SKM-1 treated with dmso at 0.1 percent for 144 hours (cell line): ENCODE results near the gene ODF2.
"Not testable (repeated sequence)": the region's sequence is repeated elsewhere in the genome, so short reads cannot be mapped to it uniquely, and the experiment has no call there.

Source experiments
- DNase-seq: peaks from one replicate; lab custom pipeline; 2025; ENCODE audit not compliant: unreplicated experiment; lab: John Stamatoyannopoulos, UW

The ODF2 gene

GRCh38 chr9:128455849-128456612, at the start of gene ODF2:
Gene ODF2 (plus strand): TSS chr9:128456006. CDS start chr9:128456092, 86 bp downstream.
- DNase-seq, result peak; percentile 96

- DNase-seq, result no peak
Observed at GRCh38 chr9:128406848-128407391, 48.9 kb upstream of the ODF2 start.

GRCh38 chr9:128408963-128409431, 46.8 kb upstream of the ODF2 start:
- no peak for DNase-seq

- no peak for DNase-seq
Observed at GRCh38 chr9:128409450-128409849, 46.4 kb upstream of the ODF2 start.

DNA sequence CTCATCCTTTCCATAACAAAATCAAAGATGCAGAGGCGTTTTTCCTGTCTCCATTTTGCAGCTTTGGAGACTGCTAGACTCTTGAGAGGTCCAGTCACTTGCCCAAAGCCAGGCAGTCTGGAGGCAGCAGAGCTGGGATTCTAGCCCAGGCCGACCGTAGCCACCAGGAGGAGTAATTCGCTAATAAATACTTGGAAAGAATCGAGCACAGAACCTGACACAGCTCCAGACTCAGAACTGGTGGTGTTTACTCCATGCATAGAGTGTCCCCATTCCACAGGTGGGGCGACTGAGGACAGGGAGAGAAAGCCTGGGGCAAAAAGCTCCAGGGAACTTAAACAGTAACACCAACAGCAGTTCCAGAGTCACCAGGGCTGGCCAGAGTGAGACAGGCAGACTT, 45.8 kb upstream of the ODF2 start:
- no peak for DNase-seq

DNA sequence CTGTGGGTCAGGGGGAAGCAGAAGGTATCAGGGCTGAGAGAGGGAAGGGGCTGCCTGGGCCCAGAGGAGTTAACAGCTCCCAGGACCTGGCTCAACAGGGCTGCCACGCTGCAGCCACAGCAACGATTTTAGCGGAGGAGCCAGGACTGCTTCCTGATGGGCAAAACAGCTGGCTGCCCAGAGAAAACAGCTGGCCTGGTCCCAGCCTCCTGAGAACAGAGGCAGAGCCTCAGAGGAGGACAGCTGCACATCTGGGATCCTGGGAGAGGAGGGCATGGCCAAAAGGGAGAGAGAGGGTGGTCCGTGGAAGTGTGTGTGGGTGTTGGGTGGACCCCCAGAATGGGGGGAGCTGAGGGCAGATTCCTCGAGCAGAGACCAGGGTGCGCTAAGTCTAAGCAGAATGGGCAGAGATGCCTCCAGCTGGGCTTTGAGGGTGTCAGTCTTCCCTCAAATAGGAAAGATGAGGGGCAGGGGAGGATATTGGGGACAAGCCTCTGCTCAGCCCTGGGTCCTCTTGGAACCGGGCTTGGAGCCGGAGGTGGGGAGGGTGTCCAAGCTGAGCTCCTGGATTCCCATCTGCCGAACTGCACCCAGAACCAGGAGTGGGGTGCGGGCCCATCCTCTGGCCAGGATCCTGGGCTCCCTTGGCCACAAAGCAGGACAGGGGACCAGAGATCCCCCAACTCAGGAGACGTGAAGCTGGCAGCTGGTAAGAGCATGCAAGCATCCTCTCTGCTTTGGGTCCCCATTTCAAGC, 44.3 kb upstream of the ODF2 start:
- DNase-seq, result no peak

DNA sequence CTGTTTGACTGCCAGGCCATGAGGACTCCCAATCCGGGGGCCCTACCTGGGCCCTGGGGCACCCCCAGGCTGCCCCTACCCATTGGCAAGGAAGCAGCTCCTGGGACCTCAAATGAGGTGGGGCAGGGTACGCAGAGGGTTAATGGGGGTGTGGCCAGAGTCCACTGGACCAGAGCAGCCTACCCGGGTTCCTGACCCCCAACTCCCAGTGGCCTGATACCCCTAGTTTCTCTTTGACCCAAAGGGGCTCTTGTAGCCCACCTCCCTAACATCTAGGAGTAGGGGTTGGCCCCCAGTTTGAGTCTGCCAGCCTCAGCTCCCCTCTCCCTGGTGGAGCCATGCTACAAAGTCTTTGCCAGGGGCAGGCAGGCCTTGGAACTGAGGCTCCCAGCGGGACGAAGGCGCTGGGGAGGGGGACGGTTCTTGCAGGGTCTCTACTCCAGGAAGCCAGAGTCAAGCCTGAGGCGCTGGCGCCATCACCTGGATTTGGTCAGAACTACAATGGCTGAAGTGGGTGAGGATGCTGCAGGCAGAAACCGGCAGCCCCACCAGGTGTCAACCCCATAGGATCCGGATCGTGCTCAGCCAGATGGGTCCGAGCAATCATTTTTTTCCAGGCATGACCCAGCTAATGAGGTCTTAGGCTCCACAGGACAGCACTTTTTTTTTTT, 43.6 kb upstream of the ODF2 start:
- DNase-seq, result peak; percentile 17

DNA sequence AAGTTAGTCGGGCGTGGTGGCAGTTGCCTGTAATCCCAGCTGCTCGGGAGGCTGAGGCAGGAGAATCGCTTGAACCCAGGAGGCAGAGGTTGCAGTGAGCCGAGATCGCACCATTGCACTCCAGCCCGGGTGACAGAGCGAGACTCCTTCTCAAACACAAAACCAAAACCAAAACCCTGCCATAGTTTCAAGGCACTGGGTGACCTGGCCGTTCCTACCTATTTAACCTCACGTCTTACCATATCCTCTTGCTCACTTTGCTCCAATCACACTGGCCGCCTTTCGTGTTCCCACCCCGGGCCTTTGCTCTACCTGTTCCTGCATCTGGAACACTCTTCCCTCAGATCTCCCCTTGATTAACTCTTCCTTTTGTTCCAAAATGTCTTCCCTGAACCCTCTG, 42.1 kb upstream of the ODF2 start:
- not testable (repeated sequence) for DNase-seq

- DNase-seq, result no peak
Observed at GRCh38 chr9:128414461-128414860, 41.3 kb upstream of the ODF2 start.

- no peak for DNase-seq
Observed at GRCh38 chr9:128415281-128415680, 40.5 kb upstream of the ODF2 start.

DNA sequence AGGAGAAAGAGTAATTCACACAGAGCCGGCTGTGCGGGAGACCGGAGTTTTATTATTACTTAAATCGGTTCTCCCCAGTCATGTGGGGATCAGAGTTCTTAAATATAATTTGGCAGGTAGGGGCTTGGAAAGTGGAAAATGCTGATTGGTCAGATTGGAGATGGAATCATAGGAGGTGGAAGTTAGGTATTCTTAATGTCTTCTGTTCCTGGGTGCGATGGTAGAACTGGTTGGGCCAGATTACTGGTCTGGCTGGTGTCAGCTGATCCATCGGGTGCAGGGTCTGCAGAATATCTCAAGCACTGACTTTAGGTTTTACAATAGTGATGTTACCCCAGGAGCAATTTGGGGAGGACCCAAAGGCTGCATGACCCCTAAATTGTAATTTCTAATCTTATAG, 39.8 kb upstream of the ODF2 start:
- no peak for DNase-seq

DNA sequence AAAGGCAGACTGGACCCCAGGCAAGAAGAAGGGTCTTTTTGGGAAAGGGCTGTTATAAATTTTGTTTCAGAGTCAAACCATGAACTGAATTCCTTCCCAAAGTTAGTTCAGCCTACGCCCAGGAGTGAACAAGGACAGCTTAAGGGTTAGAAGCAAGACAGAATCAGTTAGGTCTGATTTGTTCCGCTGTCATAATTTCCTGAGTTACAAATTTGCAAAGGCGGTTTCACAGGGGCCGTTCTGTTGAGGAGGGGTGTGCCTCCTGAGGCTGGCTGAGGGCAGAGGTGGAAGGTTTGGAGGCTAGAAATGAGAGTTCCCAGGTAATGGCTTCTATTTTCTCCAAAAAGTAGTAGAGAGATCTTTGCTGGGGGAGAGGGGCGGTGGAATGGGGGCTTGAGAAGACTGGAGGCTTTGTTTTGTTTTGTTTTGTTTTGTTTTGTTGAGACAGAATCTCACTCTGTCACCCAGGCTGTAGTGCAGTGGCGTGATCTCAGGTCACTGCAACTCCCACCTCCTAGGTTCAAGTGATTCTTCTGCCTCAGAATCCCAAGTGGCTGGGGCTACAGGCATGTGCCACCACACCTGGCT, 39.3 kb upstream of the ODF2 start:
- no peak for DNase-seq

DNA sequence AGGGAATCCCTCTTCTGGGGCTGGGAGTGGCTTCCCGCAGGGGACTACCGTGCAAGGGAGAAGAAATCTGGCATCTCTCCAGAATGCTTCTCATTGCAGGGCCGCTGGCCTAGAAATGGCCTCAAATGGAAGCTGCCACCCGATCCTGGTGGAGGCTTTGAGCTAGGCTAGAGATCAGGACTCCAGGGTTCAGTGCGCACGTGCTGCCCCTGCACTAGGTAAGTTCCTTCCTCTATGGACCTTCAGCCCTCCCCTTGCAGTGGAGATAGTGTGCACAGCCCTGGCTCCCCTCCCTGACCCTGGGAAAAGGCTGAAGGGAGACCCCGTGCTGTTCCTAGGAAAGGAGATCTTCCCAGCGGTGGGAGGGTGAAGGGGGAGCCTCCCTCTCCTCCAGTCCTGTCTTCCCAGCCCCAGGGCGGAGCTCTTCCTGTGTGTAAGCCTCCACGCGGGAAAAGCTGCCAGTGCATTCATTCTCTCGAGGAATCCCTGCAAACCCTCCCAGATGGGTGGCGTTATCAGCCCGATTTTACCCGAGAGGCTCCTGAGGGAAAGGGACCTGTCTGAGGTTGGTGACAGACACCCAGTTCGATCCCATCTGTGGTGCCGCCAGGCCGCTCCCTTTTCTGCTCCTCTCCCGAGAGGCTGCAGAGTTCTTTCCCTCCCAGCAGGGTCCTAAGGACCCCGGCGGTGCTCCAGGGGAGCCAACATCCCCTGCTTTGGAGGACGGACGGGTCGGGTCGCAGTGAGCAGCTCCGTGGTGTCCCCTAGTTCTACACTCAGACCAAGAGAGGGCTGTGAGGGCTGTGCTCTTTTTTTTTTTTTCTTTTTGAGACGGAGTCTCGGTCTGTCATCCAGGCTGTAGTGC, 36.5 kb upstream of the ODF2 start:
- no peak for DNase-seq

DNA sequence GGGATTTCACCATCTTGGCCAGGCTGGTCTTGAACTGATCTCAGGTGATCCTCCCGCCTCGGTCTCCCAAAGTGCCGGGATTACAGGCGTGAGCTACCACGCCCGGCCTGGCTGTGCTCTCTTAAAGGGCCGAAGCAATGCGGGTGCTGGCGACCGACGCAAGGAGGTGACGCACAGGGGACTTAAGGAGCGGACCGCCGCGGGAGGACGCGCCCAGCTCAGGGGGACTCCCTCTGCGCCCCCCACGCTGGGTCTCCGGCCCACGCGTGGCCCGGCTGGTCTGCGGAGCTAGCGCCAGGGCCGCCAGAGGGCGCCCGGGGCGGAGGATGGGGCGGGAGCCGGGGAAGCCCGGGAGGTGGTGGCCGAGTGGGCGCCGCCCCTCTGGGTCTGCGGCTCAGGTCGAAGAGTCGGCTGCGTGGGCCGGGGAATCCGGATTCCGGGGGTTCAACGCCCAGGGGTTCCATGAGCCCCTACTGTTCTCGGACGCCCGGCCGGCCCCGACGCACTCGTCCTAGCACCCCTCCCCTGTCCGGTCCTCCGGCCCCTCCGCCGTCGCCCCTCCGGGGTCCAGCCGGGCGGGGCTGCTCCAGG, 35.7 kb upstream of the ODF2 start:
- peak; percentile 51 for DNase-seq

DNA sequence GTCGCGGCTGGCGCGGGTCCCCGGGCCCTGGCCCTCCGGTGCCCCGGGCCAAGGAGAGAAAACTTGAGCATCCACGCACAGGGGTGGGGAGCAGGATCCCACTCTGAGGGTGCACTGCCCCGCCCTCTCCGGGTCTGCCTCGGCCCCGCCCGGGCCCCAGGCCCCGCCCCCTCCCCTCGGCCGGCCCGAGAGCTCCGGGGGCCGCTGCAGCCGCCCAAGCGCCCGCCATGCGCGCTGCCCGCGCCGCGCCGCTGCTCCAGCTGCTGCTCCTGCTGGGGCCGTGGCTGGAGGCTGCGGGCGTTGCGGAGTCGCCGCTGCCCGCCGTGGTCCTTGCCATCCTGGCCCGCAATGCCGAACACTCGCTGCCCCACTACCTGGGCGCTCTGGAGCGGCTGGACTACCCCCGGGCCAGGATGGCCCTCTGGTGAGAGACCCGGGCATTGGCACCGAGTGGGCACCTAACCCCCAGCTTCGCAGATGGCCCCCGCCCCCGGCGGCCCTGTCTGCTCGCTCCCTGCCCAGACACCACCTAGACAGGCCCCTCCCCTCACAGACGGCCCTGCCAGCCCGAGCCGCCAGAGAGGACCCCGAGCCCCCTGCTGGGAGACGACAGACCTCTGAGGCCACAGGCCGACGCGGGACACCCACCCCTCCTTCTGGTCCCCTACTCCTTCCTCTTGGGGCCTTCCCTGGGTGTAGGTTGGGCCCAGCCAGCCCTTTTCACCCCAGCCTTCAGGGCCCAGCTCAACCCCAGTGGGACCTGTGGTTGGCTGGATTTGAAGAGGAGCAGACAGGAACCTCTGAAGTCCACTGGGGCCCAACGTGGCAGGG, 34.9 kb upstream of the ODF2 start, which contains the start of gene CERCAM:
Gene CERCAM, plus strand, starts transcription at position 207 of the 831 bp plus-strand sequence. Its CDS starts 21 bp downstream, at position 228.
- no peak for DNase-seq

DNA sequence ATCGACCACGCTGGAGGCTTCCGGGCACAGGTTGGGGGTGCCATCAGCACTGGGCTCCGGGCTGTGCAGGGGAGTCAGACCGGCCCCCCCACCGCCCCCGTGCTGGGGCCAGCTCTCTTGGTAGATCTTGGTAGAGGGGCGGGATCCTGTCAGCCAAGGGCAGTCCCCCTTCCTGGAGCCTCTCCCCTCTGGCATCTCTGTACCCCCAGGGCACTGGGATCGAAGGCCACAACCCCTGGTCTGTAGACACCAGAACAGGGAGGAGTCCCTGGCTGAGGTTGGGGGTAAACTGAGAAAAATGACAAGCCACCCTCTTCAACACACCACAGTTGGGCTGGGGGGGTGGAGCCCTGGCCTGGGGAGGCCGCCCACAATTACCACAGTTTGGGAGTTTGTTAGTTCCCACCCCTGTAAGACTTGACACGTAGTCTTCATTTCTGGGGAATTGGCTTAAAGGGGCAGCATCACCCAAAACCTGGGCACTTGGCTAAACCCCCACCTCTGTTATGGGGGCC, 34.3 kb upstream of the ODF2 start:
- DNase-seq, result peak; percentile 5

- not testable (repeated sequence) for DNase-seq
Observed at GRCh38 chr9:128422022-128422782, 33.6 kb upstream of the ODF2 start.

DNA sequence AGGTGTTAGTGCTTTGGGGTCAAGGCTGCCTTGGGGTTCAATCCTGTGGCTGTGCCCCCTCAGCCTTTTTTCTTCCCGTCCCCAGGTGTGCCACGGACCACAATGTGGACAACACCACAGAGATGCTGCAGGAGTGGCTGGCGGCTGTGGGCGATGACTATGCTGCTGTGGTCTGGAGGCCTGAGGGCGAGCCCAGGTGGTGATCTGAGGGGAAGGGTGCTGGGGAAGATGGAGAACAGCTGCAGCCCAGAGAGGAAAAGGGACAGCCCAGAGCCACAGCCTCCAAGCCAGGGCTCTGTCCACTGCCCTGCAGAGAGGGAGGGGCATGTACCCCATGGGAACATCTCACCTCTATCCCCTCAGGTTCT, 33.0 kb upstream of the ODF2 start:
- DNase-seq, result no peak
